Measurements from ENCODE around the gene PRKCB. TPM values are rescaled to one million over a fixed set of nuclear protein-coding genes. Genes with fewer than 3 reads are reported as not detected.
A peak's percentile ranks its signal among the peaks of the same experiment; 100 is the strongest.

PRKCB gene
- total RNA-seq, 1 donor from 2014 or later: 0.69 TPM

DNA sequence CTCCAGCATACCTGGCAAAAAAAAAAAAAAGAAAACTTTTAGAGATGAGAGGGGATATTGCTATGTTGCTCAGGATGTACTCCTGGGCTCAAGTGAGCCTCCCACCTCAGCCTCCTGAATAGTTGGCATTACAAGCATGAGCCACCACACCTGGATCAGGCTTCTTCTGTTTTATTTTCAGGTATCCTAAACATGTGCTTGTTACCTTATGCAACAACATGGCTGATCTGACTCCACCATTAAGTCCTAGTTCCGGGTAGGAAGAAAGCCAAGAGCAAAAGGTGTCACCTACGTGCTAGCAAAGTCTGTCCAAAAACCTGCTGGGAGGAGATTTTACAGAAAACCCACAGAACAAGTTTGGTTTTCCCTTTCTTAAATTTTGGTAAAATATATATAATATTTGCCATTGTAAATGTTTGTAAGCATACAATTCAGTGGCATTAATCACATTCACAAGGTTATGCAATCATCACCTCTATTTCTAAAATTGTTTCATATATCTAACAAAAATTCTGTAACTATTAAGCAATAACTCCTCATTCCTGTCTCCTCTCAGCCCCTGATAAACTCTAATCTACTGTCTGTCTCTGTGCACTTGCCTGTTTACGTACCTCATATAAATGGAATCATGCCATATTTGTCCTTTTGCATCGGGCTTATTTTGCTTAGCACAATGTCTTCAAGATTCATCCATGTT lies 411.3 kb downstream of the PRKCB start:
- Mint-ChIP-seq H3K27me3 (ENCODE audit: unreplicated experiment) (peaks cover 4% of the 10 kb centered on the region), H3K36me3 (ENCODE audit: unreplicated experiment) (no peaks in the 10 kb centered on the region), H3K27ac (ENCODE audit: unreplicated experiment) (no peak overlapping the region), H3K9me3 (ENCODE audit: unreplicated experiment) (no peaks in the 10 kb centered on the region), H3K4me1 (ENCODE audit: low read depth, unreplicated experiment) (no peaks in the 10 kb centered on the region), H3K4me3 (ENCODE audit: unreplicated experiment) (no peak overlapping the region)
- TF ChIP-seq, protein P1, sequence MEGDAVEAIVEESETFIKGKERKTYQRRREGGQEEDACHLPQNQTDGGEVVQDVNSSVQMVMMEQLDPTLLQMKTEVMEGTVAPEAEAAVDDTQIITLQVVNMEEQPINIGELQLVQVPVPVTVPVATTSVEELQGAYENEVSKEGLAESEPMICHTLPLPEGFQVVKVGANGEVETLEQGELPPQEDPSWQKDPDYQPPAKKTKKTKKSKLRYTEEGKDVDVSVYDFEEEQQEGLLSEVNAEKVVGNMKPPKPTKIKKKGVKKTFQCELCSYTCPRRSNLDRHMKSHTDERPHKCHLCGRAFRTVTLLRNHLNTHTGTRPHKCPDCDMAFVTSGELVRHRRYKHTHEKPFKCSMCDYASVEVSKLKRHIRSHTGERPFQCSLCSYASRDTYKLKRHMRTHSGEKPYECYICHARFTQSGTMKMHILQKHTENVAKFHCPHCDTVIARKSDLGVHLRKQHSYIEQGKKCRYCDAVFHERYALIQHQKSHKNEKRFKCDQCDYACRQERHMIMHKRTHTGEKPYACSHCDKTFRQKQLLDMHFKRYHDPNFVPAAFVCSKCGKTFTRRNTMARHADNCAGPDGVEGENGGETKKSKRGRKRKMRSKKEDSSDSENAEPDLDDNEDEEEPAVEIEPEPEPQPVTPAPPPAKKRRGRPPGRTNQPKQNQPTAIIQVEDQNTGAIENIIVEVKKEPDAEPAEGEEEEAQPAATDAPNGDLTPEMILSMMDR (IDR thresholded peaks at IDR 0.05; ENCODE audit: partially characterized antibody, unreplicated experiment): no peak
- no peak for DNase-seq

DNA sequence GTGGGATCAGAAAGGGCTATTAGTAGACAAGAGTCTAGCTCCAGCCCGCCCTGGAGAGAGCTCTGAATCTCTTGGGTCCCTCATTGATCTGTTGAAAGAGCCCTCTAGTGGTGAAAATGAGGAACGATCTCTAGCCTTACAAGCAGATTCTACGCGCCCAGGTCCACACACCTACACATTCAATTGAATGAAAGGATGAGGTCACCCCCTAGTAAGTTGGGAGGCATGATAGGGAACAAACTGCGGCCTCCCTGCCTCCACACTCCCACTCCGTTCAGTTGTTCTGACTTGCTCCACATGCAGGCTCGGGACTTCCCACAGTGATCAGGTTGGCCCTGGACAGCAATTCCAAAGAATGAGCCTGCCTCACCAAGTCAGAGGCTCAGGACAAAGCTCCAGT lies 417.4 kb downstream of the PRKCB start:
- Mint-ChIP-seq H3K9me3 (ENCODE audit: unreplicated experiment) (no peaks in the 10 kb centered on the region), H3K4me1 (ENCODE audit: low read depth, unreplicated experiment) (peaks cover 13% of the 10 kb centered on the region), H3K4me3 (ENCODE audit: unreplicated experiment) (no peak overlapping the region), H3K36me3 (ENCODE audit: unreplicated experiment) (no peaks in the 10 kb centered on the region), H3K27ac (ENCODE audit: unreplicated experiment) (no peak overlapping the region), H3K27me3 (ENCODE audit: unreplicated experiment) (peaks cover 9% of the 10 kb centered on the region)
- TF ChIP-seq, protein P1 (IDR thresholded peaks at IDR 0.05; ENCODE audit: partially characterized antibody, unreplicated experiment): peak; percentile 88
- DNase-seq: peak; percentile 39

- TF ChIP-seq, protein P1 (IDR thresholded peaks at IDR 0.05; ENCODE audit: partially characterized antibody, unreplicated experiment): no peak
- no peak within 1 kb of the TSS for H3K27ac Mint-ChIP-seq (ENCODE audit: unreplicated experiment)
- DNase-seq: peak; percentile 52
- peak within 1 kb of the TSS; percentile 93 for H3K4me3 Mint-ChIP-seq (ENCODE audit: unreplicated experiment)
- H3K4me1 Mint-ChIP-seq (ENCODE audit: low read depth, unreplicated experiment): peaks cover 13% of the 10 kb centered on the region
- peaks cover 9% of the 10 kb centered on the region for H3K27me3 Mint-ChIP-seq (ENCODE audit: unreplicated experiment)
- no peaks in the 10 kb centered on the region for H3K9me3 Mint-ChIP-seq (ENCODE audit: unreplicated experiment)
- H3K36me3 Mint-ChIP-seq (ENCODE audit: unreplicated experiment): no peaks in the 10 kb centered on the region
Observed at GRCh38 chr16:24255456-24256371, 419.9 kb downstream of the PRKCB start, which contains the start of gene CACNG3. CACNG3 (plus strand) TSS chr16:24256335; CDS start chr16:24256755, 420 bp downstream.

DNA sequence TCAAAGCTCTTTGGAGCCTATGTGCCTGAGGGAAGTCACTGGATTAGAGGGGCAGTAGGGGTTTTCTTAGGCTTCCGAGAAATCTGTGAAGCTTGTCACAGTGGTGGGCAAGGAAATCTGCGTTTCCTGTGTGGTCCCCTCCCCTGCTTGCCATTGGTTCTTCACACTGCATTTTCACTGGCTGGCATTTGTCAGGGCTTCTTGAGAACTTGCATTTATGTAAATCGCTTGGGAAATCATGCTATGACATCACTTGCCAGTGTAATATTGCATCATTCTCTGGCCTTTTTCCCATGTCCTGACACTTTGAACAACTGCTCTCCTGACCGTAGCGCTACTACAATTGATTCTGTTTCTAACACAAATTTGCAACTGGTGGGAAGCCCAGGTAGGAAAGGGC lies 422.2 kb downstream of the PRKCB start:
- DNase-seq: no peak
- H3K4me3 Mint-ChIP-seq (ENCODE audit: unreplicated experiment): no peak overlapping the region
- TF ChIP-seq, protein P1 (IDR thresholded peaks at IDR 0.05; ENCODE audit: partially characterized antibody, unreplicated experiment): no peak
- H3K9me3 Mint-ChIP-seq (ENCODE audit: unreplicated experiment): no peaks in the 10 kb centered on the region
- H3K36me3 Mint-ChIP-seq (ENCODE audit: unreplicated experiment): no peaks in the 10 kb centered on the region
- H3K4me1 Mint-ChIP-seq (ENCODE audit: low read depth, unreplicated experiment): peaks cover 13% of the 10 kb centered on the region
- H3K27me3 Mint-ChIP-seq (ENCODE audit: unreplicated experiment): peaks cover 11% of the 10 kb centered on the region
- H3K27ac Mint-ChIP-seq (ENCODE audit: unreplicated experiment): no peak overlapping the region
